NB4 (cell line): ENCODE measurements around the gene ACSM2A.
"Not testable (repeated sequence)": the region's sequence is repeated elsewhere in the genome, so short reads cannot be mapped to it uniquely, and the experiment has no call there.

Experiments
- DNase-seq: peaks from one replicate; pipeline ENCODE4 v3.0.0; 2010; ENCODE audit warnings: low read depth
- H3K4me3 ChIP-seq: one replicate; pipeline ENCODE4 v1.5.1; 2011; ENCODE audit warnings: mild to moderate bottlenecking, low read depth, low read length, moderate library complexity
- MYC ChIP-seq: IDR thresholded peaks from 2 replicates; pipeline ENCODE4 v1.6.1; 2011; ENCODE audit warnings: low read depth, low read length
- POLR2A ChIP-seq: IDR thresholded peaks from 2 replicates; pipeline ENCODE4 v1.6.1; 2011; ENCODE audit warnings: mild to moderate bottlenecking; ENCODE audit not compliant: insufficient read length; ENCODE audit errors: extremely low read depth
- TF ChIP-seq, protein P1 (sequence below): IDR thresholded peaks from 2 replicates; pipeline ENCODE4 v1.6.1; 2011; ENCODE audit warnings: low read depth, low read length
- TF ChIP-seq, protein P2 (sequence below): IDR thresholded peaks from one replicate; pipeline ENCODE4 v1.5.1; 2012; ENCODE audit warnings: low read depth, low read length

Gene ACSM2A

DNA sequence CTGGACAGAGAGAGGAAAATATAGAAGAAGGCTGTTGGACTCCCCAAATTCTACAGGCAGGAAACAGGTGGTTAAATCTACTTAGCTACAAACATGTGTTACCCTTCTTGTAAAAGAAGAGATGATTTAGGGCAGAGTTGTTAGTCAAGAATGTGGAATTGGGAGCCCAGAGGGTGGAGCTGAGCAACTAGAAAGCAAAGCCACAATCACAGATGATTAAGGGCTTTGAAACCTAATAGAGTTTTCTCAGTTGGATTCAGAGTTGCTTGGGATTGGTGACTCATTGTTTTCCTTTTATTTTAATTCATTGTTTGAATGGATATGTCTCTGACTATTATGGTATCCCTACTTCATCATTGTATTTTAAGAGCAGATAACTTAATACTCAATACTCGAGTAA, 35.8 kb upstream of the ACSM2A start:
- DNase-seq: no peak
- TF ChIP-seq, protein P1, sequence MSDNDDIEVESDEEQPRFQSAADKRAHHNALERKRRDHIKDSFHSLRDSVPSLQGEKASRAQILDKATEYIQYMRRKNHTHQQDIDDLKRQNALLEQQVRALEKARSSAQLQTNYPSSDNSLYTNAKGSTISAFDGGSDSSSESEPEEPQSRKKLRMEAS: no peak
- TF ChIP-seq MYC (no peak), POLR2A (no peak)
- TF ChIP-seq, protein P2, sequence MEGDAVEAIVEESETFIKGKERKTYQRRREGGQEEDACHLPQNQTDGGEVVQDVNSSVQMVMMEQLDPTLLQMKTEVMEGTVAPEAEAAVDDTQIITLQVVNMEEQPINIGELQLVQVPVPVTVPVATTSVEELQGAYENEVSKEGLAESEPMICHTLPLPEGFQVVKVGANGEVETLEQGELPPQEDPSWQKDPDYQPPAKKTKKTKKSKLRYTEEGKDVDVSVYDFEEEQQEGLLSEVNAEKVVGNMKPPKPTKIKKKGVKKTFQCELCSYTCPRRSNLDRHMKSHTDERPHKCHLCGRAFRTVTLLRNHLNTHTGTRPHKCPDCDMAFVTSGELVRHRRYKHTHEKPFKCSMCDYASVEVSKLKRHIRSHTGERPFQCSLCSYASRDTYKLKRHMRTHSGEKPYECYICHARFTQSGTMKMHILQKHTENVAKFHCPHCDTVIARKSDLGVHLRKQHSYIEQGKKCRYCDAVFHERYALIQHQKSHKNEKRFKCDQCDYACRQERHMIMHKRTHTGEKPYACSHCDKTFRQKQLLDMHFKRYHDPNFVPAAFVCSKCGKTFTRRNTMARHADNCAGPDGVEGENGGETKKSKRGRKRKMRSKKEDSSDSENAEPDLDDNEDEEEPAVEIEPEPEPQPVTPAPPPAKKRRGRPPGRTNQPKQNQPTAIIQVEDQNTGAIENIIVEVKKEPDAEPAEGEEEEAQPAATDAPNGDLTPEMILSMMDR: no peak
- H3K4me3 ChIP-seq: no peak overlapping the region

DNA sequence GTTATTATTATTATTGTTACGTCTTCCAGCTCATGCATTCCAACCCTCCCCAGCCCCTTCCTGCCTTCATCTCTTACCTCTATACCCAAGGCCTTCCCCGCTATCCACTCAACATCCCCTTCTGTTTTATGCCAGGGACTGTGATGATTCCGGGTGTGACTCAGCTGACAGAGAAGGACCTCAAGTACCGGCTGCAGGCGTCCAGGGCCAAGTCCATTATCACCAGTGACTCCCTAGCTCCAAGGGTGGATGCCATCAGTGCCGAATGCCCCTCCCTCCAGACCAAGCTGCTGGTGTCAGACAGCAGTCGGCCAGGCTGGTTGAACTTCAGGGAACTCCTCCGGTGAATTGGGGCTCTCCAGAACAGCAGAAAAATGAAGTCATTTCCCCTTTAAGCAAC, 32.2 kb upstream of the ACSM2A start:
- DNase-seq, H3K4me3 ChIP-seq: not testable (repeated sequence)

DNA sequence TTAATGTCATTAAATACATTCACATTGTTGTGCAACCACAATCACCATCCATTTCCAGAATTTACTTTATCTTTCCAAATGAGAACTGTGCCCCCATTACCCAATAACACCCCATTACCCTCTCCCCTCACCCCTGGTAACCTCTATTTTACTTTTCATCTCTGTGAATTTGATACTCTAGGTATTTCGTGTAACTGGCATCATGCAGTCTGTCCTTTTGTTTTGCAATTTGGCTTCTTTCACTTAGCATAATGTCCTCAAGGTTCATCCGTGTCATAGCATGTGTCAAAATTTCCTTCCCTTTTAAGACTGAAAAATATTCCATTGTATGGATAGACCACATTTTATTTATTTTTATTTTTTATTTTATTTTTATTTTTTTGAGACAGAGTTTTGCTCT, 29.6 kb upstream of the ACSM2A start:
- DNase-seq, H3K4me3 ChIP-seq: not testable (repeated sequence)

DNA sequence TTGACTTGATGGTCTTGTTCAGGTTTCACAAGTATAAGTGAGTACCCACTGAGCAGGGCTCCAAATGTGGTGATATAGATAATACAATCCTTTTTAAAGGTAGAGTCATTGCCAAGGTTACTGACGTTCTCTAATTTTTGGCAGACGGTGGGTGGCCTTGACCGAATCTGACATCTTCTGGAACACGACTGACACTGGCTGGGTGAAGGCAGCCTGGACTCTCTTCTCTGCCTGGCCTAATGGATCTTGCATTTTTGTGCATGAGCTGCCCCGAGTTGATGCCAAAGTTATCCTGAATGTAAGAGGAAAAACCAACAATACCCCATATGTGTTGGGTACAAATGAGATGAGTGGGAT, 27.6 kb upstream of the ACSM2A start:
- DNase-seq, H3K4me3 ChIP-seq: not testable (repeated sequence)

DNA sequence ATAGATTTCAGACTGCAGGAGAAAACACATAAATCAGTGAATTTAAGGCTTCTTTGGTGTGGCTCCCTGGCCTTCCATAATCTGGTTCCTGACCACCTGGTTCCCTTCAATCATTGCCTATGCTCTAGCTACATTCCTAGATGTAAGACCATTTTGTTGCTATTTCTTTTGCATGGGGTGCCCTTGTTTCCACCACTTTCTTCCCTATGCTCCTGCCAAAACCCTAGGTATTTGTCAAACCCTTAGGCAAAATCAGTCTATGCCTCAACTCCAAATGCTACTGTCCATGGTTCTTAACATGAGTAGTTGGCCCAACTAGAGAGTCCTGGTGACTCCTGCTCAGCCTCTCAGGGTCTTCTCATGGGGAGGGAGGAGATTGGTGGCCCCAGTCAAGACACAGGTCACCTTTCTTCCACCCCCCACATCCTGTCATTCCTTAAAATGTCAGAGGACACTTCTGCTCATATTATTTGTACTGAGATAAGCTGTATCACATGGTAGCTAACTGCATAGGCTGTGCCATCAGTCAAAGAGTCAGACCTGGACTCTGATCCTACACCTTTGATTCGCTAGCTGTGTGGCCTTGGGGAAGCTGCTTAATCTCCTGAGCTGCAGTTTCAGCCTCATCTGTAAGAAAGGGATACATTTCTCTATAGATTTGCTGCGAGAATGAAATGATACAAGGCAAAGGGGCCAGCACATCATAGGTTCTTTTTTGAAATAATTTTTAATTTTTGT, 27.0 kb upstream of the ACSM2A start:
- DNase-seq: no peak
- no peak overlapping the region for H3K4me3 ChIP-seq
- no peak for TF ChIP-seq MYC
- TF ChIP-seq, protein P2: no peak

DNA sequence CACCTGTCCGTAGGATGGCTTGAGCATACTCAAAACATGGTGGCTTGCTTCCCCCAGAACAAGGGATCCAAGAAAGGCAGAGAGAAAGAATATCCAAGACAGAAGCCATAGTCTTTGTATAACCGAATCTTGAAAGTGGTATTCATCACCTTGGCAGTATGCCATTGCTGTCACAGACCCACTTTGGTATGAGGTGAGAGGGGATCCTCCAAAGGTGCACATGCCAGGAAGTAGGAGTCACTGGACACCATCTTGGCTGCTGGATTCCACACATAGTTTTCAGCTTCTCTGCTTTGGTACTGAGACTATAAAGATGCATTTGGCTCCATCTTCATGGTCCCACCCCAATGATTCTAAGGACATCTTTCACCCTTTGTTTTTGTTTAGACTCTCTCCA, 23.9 kb upstream of the ACSM2A start:
- H3K4me3 ChIP-seq, DNase-seq: not testable (repeated sequence)

DNA sequence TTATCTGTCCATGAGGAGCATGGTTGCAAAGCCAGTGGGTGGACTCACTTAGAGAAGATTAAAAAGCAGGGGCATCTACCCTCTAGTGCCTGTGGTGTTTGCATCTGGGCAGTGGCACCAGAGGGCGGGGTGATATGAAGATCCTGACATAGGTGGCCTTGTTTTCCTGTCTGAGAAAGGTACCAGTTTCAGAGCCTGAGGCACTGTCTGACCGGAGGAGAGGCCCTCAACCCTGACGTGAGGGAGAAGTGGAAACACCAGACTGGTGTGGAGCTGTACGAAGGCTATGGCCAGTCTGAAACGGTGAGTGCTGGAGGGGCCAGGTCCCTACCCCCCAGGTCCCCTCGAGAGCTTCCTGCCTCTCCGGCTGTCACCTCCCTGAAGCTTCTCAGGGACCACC, 21.8 kb upstream of the ACSM2A start:
- H3K4me3 ChIP-seq, DNase-seq: not testable (repeated sequence)

DNA sequence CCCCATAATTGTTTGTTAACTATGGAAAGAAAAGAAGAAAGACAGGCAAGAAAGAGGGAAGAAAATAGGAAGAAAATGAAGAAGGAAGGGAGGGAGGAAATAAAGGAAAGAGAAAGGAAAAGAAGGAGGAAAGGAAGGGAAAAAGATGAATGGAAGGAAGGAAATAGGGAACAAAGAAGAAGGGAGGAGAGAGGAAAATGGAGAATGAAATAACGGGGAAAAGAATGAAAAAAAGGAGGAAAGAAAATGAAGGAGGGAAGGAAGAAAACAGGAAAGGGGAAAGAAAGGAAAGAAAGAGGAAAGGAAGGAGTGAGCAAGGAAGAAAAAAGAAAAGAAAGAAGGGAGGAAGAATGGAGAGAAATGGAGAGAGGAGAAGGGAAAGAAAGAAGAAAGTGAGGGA, 20.8 kb upstream of the ACSM2A start:
- not testable (repeated sequence) for H3K4me3 ChIP-seq, DNase-seq

DNA sequence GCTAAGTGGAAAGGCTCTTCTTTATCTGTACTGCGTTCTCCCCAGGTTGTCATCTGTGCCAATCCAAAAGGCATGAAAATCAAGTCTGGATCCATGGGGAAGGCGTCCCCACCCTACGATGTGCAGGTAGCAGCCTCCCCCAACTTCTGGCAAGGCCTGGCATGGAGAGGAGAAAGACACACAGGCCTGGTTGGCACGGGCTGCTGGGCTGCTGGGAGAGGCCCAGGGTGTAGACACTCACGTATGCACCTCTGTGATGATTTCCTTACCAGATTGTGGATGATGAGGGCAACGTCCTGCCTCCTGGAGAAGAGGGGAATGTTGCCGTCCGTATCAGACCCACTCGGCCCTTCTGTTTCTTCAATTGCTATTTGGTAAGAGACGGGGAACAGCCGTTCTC, 20.4 kb upstream of the ACSM2A start:
- TF ChIP-seq POLR2A: no peak
- TF ChIP-seq, protein P2: no peak
- TF ChIP-seq MYC: no peak
- H3K4me3 ChIP-seq: no peak overlapping the region
- no peak for DNase-seq

DNA sequence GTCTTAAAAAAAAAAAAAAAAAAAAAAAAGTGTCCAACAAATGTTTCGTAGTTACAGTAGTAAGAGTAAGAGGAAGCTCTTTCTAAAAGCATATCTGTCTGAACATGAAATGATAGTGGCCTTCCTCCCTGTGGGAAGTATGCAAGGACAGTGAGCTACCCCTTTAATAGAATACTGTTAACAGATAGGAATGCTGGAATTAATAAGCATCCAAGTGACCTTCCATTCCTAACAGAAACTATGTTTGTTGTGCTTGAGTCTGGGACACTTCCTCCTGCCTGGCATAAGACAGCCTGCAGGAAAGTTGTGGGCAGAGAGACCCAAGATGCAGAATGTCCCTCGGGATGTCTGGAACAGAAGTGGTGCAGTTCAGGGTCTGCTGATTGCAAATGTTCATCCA, 12.4 kb upstream of the ACSM2A start:
- DNase-seq, H3K4me3 ChIP-seq: not testable (repeated sequence)

DNA sequence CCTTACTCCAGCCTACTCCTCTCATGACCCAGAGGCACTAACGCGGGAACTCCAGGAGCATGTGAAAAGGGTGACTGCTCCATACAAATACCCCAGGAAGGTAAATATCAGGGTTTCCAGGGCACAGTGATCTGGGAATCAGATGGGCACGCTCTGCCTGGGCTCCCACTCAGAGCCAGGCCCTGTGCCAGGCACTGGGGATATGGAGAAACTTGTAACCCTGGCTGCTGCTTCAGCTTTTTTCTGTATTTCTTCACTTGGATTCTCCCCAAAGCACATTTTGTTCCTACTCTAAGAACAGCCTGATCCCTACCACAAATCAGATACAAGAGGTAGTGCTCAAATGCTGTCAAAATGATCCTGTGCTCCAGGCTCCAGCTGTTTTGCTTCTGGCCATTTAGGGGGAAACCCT, 11.5 kb upstream of the ACSM2A start:
- H3K4me3 ChIP-seq, DNase-seq: not testable (repeated sequence)

DNA sequence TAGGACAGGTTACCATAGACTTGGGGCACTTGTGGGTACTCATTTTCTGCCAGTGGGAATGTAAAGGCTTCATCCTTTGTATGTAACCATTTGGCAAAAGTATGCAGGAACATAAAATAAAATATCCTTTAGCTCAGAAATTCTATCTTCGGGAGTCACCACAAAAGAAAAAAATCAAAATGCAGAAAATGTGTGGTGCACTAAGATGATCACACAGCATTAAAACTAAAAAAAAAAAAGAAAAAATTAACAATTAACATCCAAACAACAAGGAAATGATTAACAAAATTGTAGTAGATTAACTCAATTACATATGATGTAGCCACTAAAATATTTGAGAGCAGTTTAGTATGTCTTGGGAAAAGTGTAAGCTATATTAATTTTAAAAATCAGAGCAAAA, 10.6 kb upstream of the ACSM2A start:
- not testable (repeated sequence) for DNase-seq, H3K4me3 ChIP-seq
